H54 (cell line): ENCODE measurements around the gene CIAO1.

Experiments used
- DNase-seq: peaks from one replicate; pipeline ENCODE4 v3.0.0; 2011; ENCODE audit warnings: low spot score, mixed read lengths; ENCODE audit not compliant: insufficient read length
- FAIRE-seq: peaks from 3 replicates; lab custom pipeline; 2011; peaks lifted over from hg19 to GRCh38; lab: Jason Lieb, UNC
- POLR2A ChIP-seq: IDR thresholded peaks from 2 replicates; pipeline ENCODE4 v1.6.1; 2011; ENCODE audit warnings: low read depth, mild to moderate bottlenecking, low read length

CIAO1 gene

DNA sequence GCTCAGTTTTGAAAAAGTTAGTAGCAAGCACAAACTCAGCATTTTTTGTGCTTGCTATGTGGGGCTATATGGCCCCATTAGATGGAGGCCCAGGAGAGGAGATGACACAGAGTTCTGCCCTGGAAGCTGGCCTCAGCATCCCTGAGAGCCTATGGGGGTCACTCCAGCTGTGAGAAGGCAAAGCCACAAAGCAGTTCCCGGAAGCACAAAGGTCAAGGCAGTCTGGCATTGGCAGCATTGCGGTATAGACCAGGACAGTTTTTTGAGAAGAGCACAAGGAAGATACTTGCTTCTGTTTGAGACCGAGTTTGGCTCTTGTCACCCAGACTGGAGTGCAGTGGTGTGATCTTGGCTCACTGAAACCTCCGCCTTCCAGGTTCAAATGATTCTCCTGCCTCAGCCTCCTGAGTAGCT is 51.6 kb downstream of the CIAO1 start:
- no peak for TF ChIP-seq POLR2A
- DNase-seq (no peak), FAIRE-seq (no peak)

DNA sequence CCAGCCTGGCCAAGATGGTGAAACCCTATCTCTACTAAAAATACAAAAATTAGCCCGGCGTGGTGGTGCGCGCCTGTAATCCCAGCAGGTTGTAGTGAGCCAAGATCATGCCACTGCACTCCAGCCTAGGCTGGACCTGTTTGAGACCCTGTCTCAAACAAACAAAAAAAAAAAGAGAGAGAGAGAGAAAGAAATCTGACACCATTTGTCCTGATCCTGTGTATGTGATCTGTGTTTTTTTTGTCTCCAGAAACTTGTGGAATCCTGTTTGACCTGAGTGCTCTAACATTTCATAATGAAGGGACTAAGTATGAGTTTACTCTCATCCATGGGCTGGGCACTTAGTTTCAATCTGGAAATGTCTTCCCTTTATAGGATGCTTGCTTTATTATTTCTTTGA is 52.7 kb downstream of the CIAO1 start:
- TF ChIP-seq POLR2A: no peak
- DNase-seq: no peak
- FAIRE-seq: no peak

DNA sequence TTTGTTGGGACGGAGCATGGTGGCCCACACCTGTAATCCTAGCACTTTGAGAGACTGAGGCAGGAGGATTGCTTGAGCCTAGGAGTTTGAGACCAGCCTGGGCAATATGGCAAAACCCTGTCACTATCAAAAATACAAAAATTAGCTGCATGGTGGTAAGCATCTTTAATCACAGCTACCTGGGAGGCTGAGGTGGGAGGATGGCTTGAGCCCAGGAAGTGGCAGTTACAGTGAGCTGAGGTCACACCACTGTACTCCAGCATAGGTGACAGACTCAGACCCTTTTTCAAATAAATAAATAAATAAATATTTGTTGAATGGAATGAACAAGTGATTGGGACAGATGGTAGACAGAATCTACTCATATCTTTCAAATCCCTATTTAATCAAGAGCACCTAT is 53.4 kb downstream of the CIAO1 start:
- FAIRE-seq: no peak
- DNase-seq: no peak
- no peak for TF ChIP-seq POLR2A

DNA sequence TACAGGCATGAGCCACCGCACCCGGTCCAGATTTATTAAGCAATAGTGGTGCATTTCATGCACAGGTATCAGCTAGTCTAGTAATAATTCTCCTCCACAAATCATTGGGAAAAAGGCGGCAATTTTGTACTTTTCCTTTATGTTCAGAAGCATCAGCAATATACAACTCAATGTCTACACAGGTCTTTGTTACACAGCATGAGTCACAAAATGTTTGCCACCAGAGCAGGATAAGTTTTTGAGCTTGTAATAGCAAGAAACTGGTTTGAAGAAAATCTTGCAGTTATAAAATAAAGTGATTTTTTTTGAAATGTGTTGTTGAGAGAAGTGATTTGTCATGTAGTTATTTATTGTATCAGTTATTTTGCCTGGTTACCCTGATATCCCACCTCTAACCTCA is 54.3 kb downstream of the CIAO1 start:
- TF ChIP-seq POLR2A: no peak
- no peak for DNase-seq
- no peak for FAIRE-seq

DNA sequence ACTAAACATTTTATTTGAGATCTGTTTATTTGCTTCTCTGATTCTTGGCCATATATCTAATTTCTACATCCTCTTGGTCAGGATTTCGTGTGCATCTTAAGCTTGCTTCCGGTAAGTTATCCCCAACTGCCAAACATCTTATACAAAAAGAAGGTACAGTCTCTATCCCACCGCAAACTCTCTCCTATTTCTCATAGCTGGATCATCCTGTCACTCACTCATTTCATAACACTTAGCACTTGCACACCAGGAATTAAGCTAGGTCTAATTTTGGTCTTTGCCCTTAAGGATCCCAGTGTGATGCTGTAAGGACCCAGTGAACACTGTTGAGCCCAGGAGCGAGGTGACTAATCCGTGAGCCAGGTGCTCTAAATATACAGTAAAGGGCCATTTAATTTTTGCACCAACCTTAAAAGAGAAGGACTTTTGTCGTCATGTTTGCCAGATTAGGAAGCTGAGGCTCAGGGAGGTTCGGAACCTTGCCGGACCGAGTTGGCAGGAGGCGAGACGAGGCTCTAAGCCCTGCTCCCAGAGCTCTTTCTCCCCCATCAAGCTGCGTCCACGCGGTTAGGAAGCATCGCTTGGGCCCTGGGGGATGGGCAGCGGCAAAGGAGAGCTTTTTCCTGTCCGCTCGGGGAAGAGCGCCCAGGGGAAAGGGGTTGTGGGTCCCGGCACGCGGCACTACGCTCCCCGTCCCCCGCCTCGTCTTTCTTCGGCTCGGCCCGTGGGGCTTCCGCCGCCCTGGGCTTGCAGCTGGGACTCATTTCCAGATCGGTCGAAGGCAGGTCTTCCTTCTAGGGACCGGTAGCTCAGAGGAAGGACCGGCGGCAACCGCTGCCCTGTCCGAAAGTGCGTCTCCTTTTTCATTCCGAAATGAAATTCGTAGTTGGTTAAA is 55.0 kb downstream of the CIAO1 start:
- no peak for FAIRE-seq
- DNase-seq: no peak
- TF ChIP-seq POLR2A: no peak
